Bone marrow (tissue), 2 donors: Measurements from ENCODE around the gene IFI35.
"Not testable (repeated sequence)": the region's sequence is repeated elsewhere in the genome, so short reads cannot be mapped to it uniquely, and the experiment has no call there.

Experiments used
- DNase-seq, 2 donors: peaks; one replicate each; lab custom pipeline; 2025; lab: John Stamatoyannopoulos, UW

IFI35 gene

GRCh38 chr17:42997984-42998938 is 8.3 kb upstream of the IFI35 start, which contains the start of gene RPL27:
Gene RPL27, plus strand, starts transcription at chr17:42998419. Its CDS starts 332 bp downstream, at chr17:42998751.
- peak; percentile 88 to 99 for DNase-seq

DNA sequence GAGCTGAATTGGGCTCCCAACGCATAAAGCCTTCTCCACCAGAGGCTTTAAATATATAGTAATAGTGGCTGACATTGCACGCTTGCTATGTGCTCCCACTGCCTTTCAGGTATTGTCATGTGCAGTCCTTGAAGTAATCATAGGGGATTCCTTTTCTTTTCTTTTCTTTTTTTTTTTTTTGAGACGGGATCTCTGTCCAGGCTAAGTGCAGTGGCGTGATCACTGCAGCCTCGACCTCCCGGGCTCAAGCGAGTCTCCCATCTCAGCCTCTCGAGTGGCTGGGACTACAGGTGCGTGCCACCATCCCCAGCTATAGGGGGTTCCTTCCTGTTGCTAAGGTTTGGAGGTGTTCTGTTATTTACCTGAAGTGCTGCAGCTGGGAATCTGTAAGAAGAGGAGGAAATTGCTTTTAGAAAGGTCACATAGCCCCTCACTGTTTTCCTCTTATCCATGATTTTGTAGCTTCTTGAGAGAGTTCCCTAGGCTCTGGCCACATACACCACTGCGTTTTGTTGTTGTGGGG is 7.5 kb upstream of the IFI35 start:
- no peak for DNase-seq

DNA sequence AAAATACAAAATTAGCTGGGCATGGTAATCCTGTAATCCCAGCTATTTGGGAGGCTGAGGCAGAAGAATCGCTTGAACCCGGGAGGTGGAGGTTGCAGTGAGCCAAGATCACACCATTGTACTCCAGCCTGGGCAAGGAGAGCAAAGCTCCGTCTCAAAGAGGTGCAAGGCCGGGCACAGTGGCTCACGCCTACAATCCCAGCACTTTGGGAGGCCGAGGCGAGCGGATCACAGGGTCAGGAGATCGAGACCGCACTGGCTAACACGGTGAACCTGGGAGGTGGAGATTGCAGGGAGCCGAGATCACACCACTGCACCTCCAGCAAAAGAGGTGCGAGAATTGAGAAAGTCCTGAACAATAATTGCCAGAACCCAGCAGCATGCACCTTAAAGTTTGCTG is 5.7 kb upstream of the IFI35 start:
- DNase-seq: not testable (repeated sequence)

DNA sequence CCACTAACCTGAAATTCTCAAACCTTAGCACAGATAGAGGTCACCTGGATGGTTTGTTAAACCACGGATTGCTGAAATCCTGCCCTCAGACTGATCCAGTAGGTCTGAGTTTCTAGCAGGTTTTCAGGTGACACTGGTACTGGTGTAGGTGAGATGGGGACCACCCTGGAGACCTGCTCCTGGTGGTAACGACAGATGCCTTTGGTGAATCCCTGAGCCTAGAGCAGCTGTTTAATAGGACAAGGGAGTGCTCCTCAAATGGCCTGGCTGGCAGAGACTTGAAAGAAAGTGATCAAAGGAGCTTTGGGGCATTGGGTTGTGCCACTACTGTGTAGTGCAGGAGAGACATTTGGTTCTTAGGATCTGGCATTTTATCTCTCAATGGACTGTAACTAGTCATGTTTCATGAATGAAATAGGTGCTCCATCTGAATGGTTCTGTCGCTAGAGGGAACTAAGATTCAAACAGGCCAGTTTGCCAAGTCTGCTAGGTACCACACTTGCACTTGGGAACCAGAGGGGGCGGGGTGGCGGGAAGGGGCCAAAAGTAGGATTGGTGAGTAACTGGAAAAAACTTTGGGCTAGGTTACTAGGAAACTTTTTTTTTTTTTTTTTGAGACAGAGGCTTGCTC is 2.9 kb upstream of the IFI35 start:
- no peak for DNase-seq

DNA sequence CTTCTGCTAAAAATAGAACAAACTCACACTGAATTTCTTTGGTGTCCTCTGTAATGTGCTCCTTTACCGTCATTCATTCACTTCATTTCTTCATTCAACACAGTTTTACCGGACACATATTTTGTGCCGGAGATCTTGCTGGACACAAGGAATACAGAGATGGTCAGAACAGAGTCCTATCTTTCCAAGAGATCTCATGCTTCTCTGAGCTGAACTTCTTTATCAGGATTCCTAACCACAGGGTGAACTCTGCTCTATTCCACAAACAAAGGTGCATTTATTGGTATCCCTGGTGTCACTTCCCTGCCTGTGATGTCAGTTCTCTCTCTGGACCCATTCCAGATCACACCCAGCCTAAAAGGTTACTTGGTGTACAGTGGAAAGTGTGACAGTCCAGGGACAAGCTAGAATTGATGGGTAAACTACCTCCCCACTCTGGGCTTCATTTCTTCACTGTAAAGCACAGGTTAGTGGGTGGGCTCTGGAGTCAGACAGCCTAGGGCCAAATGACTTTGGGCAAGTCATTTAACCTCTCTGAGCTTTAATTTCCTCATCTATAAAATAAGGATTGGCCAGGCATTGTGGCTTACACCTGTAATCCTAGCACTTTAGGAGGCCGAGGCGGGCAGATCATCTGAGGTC is 4.2 kb downstream of the IFI35 start:
- DNase-seq: no peak

DNA sequence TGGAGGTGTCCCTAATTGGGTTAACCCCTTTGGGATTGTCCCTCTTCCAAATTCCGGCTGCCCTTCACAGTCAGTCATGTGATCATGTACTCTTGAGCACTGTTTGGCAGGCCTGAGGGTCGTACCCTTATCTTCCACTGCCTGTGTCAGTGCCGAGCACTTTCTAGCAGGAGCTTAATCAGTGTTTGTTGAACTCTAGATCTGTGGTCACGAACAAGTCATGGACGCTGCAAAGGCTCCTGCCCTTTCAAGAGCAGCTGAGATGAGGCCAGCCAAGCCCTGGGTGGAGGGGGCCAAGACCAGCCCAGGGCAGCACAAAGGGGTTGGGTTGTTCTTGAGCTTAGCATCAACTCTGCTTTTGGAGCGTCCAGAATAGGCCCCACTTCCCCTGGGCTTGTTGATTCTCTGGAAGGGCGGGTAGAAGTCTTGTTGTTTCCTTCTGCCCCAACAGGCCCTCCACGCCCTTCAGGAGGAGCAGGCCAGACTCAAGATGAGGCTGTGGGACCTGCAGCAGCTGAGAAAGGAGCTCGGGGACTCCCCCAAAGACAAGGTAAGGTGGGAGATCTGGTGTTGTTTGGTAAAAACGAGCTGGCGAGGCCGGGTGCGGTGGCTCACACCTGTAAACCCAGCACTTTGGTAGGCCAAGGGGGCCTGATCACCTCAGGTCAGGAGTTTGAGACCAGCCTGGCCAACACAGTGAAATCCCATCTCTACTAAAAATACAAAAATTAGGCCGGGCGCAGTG is 5.3 kb downstream of the IFI35 start:
- DNase-seq: no peak

- no peak for DNase-seq
Observed at GRCh38 chr17:43013296-43013695, 6.7 kb downstream of the IFI35 start.

DNA sequence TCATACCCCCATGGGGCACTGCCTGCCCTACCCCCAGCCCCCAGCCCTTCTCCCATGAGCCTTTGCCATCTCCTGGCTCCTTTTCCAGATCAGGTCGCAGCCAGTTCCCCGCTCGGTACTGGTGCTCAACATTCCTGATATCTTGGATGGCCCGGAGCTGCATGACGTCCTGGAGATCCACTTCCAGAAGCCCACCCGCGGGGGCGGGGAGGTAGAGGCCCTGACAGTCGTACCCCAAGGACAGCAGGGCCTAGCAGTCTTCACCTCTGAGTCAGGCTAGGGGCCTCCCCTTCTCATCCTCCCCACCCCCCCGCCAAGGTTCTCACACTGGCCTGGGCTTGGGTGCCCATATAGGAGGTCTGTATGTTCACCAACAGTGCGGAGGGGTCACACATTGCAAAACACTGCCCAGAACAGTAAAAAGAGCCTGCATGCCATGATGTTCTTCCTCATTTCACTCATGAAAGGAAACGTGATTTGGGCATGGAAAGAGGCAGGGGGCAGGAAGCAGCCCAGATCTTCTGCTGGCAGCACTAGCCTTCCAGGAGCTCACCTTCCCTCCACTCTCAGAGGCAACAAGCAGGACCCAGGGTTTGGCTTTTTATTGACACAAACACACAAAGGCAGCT is 7.5 kb downstream of the IFI35 start:
- no peak for DNase-seq

DNA sequence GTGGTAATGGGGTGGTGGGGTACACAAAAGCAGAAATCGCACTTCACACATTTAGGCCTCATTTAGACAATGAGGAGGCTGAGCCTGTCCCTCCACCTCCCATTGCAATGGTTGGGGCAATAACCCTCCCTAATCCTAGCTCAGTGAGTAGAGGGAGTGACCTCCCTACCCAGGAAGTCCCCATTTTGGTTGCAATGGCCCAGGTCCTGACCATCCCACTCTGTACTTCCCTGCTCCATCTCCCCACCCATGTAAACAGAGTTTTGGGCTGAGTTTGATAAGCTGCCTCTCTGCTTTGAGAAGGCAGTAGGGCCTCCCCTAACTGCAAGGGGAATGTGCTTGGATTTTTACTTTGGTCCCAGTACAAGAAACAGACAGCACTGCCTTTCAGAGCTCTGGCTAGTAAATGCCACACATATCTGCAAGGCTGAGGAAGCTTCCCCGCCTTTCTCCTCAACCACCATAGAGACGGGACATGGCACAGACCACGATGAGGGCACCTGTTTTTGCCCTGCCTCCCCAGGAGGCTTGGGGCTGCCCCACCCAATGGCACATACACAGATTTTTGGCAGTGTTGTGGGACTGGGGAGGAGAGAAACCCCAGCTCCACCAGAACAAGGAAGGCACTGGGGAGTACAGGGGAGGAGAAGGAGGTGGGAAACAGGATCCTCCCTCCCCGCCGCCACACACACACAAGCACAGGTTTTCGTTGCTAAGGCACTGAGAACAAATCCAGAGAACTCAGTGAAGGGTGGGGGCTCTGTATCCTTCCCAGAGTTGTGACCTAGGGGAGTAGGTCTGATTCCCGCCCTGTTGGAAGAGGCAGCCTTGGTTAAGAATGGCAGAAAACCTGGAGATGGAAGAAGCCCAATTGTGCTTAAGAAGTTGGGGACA is 8.3 kb downstream of the IFI35 start:
- DNase-seq: no peak

DNA sequence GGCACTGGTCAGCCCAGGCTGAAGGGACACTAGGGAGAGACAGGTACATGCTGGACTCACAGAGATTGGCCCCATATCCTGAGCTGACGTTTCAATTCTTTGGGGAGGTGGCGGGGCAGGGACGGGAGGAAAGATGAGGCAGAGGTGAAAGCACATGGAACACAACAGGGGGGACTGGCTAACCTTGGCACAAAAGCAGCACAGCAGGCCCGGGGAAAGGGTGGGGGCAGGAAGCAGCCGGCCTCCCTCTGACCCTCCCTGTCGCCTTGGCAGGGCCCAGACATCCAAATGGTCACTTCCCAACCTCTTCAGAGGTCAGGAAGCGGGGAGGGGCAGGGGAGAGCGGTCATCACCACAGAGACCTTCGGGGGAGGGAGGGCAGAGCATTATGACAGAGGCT is 9.0 kb downstream of the IFI35 start:
- DNase-seq: no peak

DNA sequence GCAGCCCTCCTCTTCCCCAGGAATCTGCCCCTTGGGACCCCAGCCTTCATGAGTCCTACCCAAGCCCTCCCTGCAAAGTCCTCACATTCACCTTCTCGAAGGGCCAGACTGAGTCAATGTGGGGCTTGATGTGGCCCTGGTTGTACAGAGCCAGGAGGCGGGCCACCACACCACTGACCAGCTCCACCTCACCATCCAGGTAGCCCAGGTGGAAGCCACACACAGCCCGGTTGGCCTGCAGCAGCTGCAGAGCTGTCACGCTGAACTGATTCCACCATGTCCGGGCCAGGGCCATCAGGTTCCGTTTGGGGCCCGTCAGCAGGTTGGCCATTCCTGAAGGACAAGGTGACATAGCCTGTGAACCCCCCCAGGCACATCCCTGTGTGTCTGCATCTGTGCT is 9.6 kb downstream of the IFI35 start:
- no peak for DNase-seq

DNA sequence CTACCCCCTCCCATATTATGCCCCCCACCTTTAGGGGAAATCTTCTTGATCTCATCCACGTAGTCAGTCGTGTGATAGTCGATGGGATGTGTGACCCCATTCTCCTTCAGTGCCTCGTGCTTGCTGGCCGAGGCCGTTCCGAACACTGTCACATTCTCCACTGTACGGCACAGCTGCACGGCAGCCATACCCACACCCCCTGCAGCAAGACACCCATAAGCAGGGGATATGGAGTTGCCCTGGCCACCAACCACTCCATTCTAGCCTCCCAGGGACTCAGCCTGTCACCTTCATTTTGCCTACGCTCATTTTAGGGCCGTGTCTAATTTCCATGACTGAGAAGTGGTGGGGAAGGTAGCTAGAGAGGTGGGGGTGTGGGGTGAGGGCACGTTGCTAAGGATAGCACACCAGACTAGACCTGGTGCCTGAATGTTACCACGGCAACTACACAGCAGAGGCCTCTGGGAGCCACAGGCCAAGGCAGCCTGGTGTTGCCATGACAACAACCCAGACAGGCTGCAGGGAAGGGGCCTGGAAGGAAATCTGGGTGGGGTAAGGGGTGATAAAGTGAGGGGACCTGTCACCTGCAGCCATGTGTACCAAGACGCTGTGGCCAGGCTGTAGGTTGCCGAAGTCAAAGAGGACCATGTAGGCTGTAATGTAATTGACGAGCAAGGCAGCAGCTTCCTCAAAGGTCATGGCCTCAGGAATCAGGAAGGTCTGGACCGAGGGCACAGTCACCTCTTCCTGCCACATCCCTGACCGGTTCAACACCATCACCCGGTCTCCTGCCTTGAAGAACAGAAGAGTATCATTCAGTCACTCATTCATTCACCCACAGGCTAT is 11.6 kb downstream of the IFI35 start:
- DNase-seq: no peak

- no peak for DNase-seq
Observed at GRCh38 chr17:43018932-43019331, 12.3 kb downstream of the IFI35 start.

GRCh38 chr17:43019418-43019817 is 12.8 kb downstream of the IFI35 start:
- no peak for DNase-seq

DNA sequence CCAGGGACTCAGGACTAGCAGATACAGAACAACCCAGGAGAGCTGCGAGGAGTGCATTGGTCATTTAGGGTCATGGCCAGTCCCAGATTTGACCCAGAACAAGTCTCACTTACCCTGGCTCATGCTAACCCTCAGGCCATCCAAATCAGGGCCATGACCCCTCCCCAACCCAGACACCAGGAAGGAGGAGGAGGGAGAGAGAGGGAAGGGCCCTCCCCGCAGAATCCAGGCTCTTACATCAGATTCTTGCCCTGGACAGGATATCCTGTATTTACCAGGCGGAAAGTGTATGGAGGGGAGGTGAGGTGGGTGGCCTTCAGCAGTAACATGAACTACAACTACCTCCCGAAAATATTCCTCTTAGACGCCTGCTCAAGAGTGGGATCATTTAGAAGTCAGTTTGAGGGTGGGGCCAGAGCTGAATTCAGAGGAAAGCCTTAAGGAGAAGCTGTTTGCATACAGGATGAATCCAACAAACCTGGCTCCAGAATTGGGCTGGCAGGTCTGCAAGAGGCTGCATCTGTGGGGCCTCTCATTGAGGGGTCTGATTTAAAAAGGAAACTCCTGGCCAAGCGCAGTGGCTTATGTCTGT is 13.5 kb downstream of the IFI35 start:
- DNase-seq: no peak

GRCh38 chr17:43020789-43021740 is 14.5 kb downstream of the IFI35 start:
- peak in 1 of 2 donors; percentile 62 for DNase-seq

GRCh38 chr17:43021741-43022512 is 15.3 kb downstream of the IFI35 start, which contains the start of gene VAT1:
Gene VAT1, minus strand, starts transcription at chr17:43022385. Its CDS starts 63 bp downstream, at chr17:43022322.
- peak; percentile 51 to 56 for DNase-seq
